Astrocyte of the cerebellum (primary cell): Measurements from ENCODE around the gene RAB1B.

Source experiments
- DNase-seq: peaks from one replicate; pipeline ENCODE4 v3.0.0-alpha.2; 2011; ENCODE audit warnings: low read depth
- H3K4me3 ChIP-seq: 2 replicates; pipeline ENCODE4 v1.5.1; 2011; ENCODE audit warnings: mild to moderate bottlenecking, low read depth, low read length, moderate library complexity
- in situ Hi-C: cut with HindIII; loops from 2 replicates; pipeline ENCODE4 v1.10.0; 2017; ENCODE audit warnings: low sequenced_read_pairs
- TF ChIP-seq, protein P1 (sequence below): IDR thresholded peaks from 2 replicates; pipeline ENCODE4 v1.5.1; 2012; ENCODE audit warnings: low read length, low read depth, moderate library complexity, mild to moderate bottlenecking; ENCODE audit errors: missing control alignments

The RAB1B gene

GRCh38 chr11:66324664-66325063 lies 56.2 kb downstream of the RAB1B start:
- in situ Hi-C loops, result no loop called here
- DNase-seq, result no peak

DNA sequence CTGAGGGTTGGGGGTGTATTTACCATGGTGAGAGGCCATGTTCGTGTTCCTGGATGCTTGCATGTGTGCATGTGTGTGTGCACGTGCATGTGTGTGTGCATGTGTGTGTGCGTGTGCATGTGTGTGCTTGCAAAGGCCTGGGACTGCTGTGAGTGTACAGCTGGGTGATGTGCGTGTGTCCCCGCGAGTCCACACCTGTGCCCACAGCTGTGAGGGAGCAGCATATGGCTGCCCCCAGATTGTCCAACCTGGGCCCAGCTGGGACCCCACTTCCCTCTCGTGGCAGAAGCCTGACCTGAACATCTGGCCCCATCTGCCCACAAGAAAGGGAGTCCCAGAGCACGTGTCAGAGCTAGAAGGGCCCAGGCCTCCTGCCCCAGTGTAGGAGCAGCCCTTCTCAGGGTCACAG lies 56.8 kb downstream of the RAB1B start:
- TF ChIP-seq, protein P1, sequence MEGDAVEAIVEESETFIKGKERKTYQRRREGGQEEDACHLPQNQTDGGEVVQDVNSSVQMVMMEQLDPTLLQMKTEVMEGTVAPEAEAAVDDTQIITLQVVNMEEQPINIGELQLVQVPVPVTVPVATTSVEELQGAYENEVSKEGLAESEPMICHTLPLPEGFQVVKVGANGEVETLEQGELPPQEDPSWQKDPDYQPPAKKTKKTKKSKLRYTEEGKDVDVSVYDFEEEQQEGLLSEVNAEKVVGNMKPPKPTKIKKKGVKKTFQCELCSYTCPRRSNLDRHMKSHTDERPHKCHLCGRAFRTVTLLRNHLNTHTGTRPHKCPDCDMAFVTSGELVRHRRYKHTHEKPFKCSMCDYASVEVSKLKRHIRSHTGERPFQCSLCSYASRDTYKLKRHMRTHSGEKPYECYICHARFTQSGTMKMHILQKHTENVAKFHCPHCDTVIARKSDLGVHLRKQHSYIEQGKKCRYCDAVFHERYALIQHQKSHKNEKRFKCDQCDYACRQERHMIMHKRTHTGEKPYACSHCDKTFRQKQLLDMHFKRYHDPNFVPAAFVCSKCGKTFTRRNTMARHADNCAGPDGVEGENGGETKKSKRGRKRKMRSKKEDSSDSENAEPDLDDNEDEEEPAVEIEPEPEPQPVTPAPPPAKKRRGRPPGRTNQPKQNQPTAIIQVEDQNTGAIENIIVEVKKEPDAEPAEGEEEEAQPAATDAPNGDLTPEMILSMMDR, result no peak
- DNase-seq, result no peak
- no peak overlapping the region for H3K4me3 ChIP-seq
- in situ Hi-C loops, result no loop called here

More at GRCh38 chr11:66324664-66325063, 56.2 kb downstream of the RAB1B start:
- TF ChIP-seq, protein P1, result no peak
- H3K4me3 ChIP-seq, result no peak overlapping the region

DNA sequence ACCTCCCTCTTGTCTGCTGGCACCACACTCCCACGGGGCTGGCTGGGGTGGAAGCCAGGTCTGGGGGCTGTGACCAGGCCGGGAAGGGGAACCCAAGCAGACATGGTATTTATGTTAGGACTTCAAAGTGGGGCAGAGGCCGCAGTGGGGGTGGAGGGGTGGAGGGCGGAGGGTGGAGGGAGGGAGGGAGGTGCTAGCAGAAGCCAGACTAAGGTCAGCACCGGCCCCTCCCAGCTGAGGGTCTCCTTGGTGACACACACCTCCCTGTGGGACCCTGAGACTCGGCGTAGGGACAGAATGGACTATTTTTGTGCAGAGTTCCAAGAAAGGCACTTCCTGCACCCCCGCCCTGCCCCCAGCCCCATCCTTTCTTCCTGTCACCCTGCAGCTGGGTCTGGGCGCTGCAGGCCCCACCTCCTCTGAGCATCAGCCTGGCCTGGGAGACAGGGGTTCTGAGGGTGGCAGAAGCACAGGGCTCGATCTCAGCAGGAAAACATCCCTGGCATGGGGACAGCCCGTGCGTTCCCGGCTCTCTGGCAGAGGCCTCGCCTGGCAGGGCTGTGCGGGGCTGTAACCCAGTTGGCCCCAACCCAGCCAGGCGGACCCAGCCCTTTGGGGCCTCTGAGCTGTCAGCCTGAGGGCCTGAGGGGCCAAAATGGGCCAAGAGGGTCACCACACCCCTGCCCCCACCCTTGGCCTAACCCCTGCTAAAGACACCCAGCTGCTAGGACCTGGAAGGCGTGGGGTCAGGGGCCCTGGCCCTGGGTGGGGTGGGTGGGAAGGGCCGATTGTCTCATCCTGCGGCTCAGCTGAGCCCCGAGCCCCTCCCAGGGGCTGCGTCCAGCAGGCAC lies 58.0 kb downstream of the RAB1B start:
- H3K4me3 ChIP-seq, result no peak overlapping the region
- no peak for DNase-seq
- TF ChIP-seq, protein P1, result no peak
- in situ Hi-C loops, result no loop called here
